Astrocyte of the spinal cord (primary cell): Measurements from ENCODE around the gene FUZ.

ENCODE experiments used
- DNase-seq: peaks from one replicate; pipeline ENCODE4 v3.0.0; 2011; ENCODE audit warnings: low read depth, low spot score
- H3K4me3 ChIP-seq: 2 replicates; pipeline ENCODE4 v1.5.1; 2011; ENCODE audit warnings: low read depth, mild to moderate bottlenecking, low read length, moderate library complexity
- in situ Hi-C: cut with HindIII; loops from 2 replicates; pipeline ENCODE4 v1.10.0; 2017; ENCODE audit warnings: low sequenced_read_pairs
- TF ChIP-seq, protein P1 (sequence below): IDR thresholded peaks from 2 replicates; pipeline ENCODE4 v1.5.1; 2012; ENCODE audit warnings: low read depth, mild to moderate bottlenecking, low read length, inconsistent platforms

The FUZ gene

DNA sequence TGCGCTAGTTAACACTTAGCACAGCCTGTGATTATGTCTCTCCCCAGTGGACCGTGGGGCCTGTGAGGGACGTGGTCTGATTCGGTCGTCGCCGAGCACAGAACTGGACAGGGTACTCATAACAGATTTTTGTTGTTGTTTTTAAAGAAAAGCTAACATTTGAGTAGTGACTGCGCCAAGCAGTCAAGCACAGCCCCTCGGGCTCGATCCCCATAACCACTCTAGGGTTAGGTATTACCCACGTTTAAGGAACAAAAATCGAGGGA is 37.1 kb upstream of the FUZ start:
- in situ Hi-C loops: no loop called here
- DNase-seq: no peak
- peak overlapping the region; percentile 88 for H3K4me3 ChIP-seq
- TF ChIP-seq, protein P1, sequence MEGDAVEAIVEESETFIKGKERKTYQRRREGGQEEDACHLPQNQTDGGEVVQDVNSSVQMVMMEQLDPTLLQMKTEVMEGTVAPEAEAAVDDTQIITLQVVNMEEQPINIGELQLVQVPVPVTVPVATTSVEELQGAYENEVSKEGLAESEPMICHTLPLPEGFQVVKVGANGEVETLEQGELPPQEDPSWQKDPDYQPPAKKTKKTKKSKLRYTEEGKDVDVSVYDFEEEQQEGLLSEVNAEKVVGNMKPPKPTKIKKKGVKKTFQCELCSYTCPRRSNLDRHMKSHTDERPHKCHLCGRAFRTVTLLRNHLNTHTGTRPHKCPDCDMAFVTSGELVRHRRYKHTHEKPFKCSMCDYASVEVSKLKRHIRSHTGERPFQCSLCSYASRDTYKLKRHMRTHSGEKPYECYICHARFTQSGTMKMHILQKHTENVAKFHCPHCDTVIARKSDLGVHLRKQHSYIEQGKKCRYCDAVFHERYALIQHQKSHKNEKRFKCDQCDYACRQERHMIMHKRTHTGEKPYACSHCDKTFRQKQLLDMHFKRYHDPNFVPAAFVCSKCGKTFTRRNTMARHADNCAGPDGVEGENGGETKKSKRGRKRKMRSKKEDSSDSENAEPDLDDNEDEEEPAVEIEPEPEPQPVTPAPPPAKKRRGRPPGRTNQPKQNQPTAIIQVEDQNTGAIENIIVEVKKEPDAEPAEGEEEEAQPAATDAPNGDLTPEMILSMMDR: no peak

DNA sequence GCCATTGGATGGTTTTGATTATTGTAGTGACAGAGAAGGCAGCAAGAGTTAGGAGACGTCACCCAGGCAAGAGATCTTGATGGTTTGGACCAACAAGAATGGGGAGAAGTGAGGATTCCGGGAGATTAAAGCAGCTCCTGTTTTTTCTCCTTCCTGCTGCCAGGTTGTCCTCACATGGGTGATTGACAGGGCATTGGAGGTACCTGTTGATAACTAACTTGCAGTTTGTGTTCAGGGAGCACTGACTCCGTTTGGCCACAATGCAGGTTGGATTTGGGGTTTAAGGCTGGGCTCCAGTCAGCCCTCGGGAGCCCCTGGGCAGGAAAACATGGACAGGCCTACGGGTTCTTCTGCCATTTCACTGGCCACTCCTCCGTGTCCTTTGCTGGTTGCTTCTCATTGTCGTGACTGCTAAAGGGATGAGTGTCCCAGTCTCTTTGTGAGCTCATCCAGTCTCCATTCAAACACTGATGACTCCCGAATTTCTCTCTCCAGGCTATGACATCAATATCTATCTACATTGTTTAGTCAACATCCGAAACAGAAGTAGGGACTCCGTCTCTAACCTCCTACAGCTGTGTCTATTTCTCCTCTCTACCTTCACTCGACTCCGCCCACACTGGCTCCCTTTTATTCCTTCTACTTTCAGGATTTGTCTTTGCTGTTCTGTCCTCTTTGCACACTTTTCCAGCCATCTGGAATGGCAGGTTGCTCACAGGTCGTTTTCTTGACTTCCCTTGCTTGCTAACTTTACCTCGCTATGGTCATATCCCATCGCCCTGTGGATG is 36.5 kb upstream of the FUZ start:
- TF ChIP-seq, protein P1: no peak
- peak overlapping the region; percentile 88 for H3K4me3 ChIP-seq
- no peak for DNase-seq
- in situ Hi-C loops: no loop called here

DNA sequence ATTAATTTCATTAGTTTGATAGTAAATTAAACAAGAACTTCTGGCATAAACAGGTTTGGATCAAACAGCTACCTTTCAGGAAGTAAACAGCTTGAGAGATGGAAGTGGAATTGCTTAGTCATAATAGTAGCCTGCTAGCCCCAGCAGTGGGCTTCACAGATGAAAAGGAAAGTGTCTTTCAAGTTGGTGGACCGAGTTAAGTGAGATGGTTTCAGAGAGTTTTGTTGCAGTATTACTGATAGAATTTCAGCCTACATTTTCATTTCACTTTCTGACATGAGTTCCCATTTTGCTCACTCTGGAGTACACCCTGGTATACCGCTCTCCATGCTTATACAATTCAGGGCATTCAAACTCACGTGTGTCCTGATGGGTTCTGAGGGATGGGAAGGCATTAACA is 35.8 kb upstream of the FUZ start:
- TF ChIP-seq, protein P1: no peak
- in situ Hi-C loops: no loop called here
- no peak overlapping the region for H3K4me3 ChIP-seq
- no peak for DNase-seq

DNA sequence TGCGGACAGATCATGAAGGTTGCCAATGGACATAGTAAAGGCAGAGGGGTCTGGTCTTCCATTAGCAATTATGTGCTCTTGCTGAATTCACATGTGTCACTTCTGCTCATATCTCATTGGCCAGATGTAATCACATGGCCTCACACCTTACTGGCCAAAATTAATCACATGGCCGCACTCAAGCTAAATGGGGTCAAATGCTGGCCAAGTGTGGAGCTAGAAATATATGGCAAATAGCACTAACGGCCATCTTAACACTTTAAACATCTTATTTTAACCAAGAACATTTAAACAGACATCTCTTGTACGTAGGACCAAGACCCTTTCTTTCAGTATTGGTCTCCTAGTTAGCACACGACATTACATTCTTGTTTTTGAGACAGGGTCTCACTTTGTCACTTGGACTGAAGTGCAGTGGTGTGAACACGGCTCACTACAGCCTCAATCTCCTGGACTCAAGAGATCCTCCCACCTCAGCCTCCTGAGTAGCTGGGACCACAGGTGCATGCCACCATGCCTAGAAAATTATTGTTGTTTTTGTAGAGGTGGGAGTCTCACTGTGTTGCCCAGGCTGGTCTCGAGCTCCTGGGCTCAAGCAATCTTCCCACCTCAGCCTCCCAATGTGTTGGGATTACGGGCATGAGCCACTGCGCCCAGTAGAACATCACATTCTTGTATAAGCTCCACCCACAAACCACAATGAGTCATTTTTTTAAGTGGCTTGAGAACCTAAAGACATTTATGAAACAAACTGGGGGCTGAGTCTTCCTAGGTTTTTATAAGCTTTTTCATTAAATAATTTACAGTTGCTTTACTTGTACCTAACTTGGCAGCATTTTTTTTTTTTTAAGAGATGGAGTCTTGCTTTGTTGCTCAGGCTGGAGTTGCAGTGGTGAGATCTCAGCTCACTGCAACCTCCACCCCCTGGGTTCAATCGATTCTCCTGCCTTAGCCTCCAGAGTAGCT is 34.9 kb upstream of the FUZ start:
- in situ Hi-C loops: no loop called here
- TF ChIP-seq, protein P1: no peak
- peak; percentile 92 for DNase-seq
- no peak overlapping the region for H3K4me3 ChIP-seq

DNA sequence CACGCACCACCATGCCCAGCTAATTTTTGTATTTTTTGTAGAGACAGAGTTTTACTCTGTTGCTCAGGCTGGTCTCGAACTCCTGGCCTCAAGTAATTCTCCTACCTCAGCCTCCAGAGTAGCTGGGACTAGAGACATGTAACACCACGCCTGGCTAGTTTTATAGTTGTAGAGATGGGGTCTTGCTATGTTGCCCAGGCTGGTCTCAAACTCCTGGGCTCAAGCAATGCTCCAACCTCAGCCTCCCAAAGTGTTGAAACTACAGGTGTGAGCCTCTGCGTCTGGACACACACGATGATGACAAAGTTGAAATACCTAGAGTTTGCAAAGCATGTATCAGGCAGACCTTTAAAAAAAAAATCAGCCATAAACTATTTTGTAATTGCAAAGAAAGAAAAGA is 33.3 kb upstream of the FUZ start:
- DNase-seq: no peak
- in situ Hi-C loops: no loop called here
- TF ChIP-seq, protein P1: no peak
- H3K4me3 ChIP-seq: no peak overlapping the region

DNA sequence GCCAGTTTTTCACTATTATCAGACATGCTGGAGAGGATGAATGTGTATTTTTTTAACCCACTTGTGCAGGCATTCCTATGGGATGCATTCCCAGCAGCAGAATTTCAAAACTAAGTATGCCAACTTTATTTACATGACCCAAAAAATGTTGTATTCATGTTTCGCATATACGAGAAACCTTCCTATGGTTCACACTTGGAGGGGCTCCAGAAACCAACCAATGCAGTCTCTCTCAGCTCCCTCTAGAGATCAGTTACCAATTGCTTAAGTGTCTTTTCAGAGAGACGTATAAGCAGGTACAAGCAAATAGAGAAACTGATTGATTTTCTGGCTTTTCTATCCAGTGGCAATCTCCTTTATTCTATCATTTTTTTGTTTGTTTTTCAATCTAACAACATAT is 32.3 kb upstream of the FUZ start:
- DNase-seq: no peak
- in situ Hi-C loops: no loop called here
- TF ChIP-seq, protein P1: no peak

More for the DNA sequence above, 32.3 kb upstream of the FUZ start:
- H3K4me3 ChIP-seq: no peak overlapping the region
